ENCODE results near the gene CCDC144A.
A peak's percentile ranks its signal among the peaks of the same experiment; 100 is the strongest.
"Not testable (repeated sequence)": the region's sequence is repeated elsewhere in the genome, so short reads cannot be mapped to it uniquely, and the experiment has no call there.

Gene CCDC144A

GRCh38 chr17:16817940-16818339 lies 127.9 kb downstream of the CCDC144A start:
- DNase-seq: not testable (repeated sequence)

- DNase-seq: no peak
Measured at GRCh38 chr17:16818340-16818739, 128.3 kb downstream of the CCDC144A start.

- peak in 3 of 51 donors; percentile 5 to 23 (median 9) for DNase-seq
Measured at GRCh38 chr17:16818821-16819683, 129.0 kb downstream of the CCDC144A start.

GRCh38 chr17:16820161-16820877 lies 130.3 kb downstream of the CCDC144A start:
- no peak for DNase-seq

- no peak for DNase-seq
Measured at GRCh38 chr17:16820979-16821543, 131.0 kb downstream of the CCDC144A start.

- DNase-seq: not testable (repeated sequence)
Measured at GRCh38 chr17:16822133-16822532, 132.1 kb downstream of the CCDC144A start.

GRCh38 chr17:16823768-16824406 lies 133.8 kb downstream of the CCDC144A start:
- DNase-seq: not testable (repeated sequence)

All from hypothalamus (tissue), 51 donors.